ENCODE results near the gene TAF1.
"Not testable (repeated sequence)": the region's sequence is repeated elsewhere in the genome, so short reads cannot be mapped to it uniquely, and the experiment has no call there.

TAF1 gene

DNA sequence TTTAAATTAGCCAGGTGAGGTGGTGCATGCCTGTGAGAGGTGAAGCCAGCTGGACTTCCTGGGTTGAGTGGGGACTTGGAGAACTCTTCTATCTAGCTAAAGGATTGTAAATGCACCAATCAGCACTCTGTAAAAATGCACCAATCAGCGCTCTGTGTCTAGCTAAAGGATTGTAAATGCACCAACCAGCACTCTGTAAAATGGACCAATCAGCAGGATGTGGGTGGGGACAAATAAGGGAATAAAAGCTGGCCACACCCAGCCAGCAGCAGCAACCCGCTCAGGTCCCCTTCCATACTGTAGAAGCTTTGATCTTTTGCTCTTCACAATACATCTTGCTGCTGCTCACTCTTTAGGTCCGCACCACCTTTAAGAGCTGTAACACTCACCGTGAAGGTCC lies 147.6 kb downstream of the TAF1 start:
- not testable (repeated sequence) for DNase-seq

- DNase-seq = no peak
Observed at GRCh38 chrX:71514367-71515037, 148.3 kb downstream of the TAF1 start.

GRCh38 chrX:71515038-71515396 lies 148.9 kb downstream of the TAF1 start:
- DNase-seq = no peak

Measured in NCI-H526 (cell line).